Midbrain (tissue), 1 donor: ENCODE measurements around the gene SEC61A2.

ENCODE experiments used
- DNase-seq: peaks from one replicate; lab custom pipeline; 2025; lab: John Stamatoyannopoulos, UW

Gene SEC61A2

DNA sequence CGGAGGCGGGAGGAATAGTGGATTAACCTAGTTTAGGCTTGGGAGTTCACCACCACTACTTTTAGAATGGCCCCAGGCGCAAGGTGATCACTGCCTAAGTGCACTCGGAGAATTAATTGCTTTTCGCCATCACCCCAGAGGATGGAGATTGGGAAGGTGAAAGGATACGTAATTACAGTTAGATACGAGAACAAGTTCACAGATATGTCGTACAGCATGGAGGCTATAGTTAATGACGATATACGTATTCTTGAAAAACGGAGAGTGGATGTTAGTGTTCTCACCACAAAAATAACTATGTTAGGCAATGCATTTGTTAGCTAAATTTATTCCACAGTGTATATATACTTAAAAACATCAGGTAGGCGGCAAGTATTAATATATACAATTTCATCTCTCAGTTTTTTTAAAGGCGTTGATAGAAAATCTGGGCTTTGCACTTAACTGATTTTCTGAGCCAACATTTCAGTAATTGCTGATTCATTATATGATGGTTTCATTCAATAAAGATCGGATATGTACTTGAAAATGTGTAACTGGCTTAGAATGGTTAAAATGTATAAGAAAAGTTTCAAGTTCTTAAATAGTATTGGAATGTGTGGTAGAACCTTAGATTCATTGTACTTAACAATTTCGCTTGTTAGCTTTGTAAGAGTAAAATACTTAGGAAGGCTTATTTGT, 67.2 kb downstream of the SEC61A2 start:
- no peak for DNase-seq

DNA sequence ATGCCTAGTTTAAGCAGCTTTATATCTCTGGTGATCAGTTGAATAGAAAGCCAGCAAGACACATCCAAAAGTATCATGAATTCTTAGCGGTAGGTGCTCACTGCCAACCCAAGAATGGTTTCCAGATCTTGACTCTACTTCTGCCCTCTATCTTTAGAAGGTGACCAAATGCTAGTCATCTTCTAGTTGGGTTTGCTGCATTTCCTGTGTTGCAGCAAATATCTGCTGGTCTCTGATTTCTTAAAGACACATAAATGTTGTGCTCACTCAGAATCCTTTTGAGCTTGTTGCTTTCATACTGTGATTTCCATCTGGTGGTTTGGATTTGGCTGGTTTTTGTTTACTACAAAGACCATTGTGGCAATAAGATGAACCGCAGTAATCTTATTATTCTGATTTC, 68.7 kb downstream of the SEC61A2 start:
- DNase-seq: no peak

DNA sequence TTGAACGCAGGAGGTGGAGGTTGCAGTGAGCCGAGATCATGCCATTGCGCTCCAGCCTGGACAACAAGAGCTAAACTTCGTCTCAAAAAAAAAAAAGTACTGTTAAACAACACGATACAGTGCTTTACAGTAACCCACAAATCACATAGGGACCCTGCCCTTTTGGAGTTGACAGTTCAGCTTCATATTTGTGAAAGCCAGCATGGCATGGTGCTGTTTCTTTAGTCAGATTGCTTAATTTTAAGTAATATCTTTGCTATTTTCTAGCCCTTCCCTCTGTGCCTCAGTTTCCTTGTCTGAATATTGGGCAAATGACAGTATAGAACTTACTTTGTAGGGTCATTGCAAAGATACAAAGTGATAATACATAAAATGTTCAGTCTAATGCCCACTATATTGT, 71.4 kb downstream of the SEC61A2 start:
- no peak for DNase-seq

DNA sequence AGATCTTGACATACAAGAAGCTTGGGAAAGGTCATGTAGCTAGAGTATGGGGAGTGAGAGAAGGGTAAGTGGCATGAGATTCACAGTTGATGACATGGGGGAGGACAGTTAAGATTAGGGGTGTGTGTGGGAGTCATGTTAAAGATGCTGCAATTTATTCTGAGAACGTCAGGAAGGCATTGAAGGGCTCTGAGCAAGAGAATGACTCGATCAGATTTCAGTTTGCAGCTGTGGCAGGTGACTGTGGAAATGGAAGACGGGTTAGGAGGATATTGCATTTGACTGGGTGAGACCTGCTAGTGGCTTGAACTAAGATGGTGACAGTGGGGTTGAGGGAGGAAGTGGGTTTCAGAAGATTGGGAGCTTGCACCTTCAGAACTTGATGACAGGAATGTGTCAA, 72.1 kb downstream of the SEC61A2 start:
- no peak for DNase-seq

DNA sequence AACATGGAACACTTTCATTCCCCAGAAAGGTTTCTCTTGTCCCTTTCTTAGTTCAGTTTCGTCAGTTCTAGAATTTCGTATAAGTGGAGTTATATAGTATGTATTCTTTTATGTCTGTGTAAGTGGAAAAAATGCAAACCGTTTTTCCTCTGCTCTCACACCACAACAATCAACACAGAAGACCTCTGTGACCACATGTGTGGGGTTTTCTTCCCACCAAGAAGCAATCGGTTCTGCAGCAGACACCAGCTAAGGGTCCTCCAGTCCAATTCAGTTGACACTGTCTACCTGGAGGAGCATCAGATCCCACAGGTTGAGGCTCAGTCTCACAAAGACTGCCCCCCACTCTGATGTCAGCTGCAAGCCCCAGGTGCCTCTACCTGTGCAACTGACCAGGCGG, 72.7 kb downstream of the SEC61A2 start:
- DNase-seq: no peak

DNA sequence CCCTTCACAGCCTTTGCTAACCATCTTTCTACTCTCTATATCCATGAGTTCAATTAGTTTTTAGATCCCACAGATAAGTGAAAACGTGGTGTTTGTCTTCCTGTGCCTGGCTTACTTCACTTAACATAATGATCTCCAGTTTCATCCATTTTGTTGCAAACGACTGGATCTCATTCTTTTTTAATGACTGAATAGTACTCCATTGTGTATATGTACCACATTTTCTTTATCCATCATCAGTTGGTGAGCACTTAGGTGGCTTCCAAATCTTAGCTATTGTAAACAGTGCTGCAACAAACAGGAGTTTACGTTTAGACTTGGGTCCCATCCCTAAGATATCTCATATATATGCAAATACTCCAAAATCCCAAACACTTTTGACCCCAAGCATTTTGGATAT, 75.6 kb downstream of the SEC61A2 start:
- no peak for DNase-seq

DNA sequence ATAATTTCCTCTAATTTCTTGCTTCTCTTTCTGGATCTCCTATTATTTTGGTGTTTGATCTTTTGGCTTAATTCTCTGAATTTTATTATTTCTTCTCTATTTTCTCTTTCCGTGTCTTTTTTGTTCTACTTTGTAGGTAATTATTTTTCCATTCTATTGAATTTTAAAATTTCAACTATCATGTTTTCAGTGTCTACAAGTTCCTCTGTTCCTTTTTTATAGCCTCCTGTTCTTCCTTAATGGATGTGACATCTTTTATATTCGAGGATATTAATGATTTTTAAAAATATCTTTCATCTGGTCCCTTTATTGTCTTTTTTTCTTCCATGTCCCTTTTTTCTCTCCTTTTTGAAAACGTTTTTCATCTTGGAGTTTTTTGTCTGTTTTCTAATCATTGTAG, 77.6 kb downstream of the SEC61A2 start:
- DNase-seq: no peak

DNA sequence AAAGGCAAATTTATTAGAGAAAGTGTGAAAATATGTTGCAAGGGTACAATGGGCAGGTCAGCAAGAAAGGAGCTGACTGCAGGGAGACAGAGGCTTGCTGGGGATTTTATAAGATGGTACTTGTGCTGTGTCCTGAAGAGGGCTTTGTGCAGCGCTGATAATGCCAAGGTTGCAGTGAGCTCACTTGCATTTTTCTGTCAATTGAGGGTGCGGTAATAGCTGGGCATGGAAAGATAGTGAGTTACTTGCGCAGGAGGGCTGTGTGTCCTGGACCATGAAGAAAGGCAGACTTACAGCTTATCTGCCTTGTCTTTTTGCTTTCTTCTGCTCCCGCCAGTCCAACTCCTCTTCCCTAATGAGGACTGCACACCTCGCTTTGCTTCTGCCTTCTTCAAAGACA, 79.0 kb downstream of the SEC61A2 start:
- no peak for DNase-seq

DNA sequence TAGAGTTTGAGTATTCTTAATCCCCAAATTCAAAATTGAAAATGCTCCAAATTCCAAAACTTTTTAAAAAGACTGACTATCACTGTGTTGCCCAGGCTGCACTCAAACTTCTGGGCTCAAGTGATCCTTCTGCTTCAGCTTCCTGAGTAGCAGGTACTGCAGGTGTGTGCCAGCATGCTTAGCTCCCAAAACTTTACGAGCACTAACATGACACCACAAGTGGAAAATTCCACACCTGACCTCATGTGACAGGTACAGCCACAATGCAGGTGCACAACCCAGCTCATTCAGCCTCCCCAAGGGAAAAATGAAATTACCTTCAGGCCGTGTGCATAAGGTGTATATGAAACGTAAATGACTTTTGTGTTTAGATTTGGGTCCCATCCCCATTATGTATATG, 83.0 kb downstream of the SEC61A2 start:
- no peak for DNase-seq

DNA sequence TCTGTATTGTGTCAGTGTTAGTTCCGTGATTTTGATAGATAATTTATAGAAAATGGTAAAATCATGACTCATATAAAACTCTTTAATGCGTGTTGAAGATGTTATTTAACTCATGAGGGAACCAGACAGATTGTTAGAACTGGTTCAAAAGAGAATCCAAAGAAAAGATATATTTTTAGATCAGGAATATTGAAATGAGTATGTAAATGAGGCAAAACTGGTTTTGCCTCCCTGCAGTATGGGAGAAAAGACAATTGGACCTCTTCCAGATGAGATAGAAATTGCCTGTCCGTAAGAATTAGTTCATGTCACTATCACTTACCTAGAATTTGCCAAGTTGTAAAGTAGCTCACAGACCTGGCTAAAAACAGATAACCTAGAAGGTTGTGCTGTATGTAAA, 84.1 kb downstream of the SEC61A2 start:
- DNase-seq: no peak

DNA sequence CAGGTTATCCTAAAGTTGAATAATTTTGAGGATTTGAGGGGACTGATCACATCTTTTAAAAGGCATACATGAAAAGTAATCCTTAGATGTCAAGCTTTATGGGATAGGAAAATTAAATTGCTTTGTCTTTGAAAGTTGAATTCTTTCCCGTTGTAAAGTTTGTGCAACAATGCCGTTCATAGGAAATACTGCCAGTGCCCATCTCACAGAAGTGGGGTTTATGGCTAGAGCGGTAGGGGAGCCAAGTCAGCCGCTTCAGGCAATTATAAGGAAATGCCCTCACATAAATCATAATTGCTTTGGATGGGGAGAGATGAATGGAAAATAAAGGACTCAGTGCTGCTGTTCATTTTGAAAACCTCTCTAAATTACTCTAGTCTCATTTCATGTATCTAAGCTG, 84.6 kb downstream of the SEC61A2 start:
- DNase-seq: no peak

DNA sequence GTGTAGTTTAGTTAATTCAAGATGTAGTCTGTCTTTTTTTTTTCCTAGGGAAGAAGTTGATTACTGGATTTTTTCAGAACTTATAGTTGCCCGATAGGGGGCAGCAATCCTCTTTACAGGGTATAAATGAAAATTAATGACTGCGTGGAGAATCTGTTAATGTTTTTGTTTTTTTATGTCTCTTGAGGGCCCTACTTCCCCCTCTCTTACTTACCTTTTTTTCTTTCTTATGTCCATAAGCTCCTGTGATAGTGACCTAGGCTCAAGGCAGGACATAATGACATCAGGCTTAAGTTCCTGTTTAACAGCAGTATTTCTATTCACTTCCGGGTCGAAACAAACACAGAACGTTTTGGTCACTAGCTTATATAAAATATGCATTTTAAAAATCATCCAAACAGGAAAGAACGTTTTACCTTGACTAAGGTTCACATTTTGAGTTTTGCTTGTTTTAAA, 85.3 kb downstream of the SEC61A2 start:
- peak; percentile 47 for DNase-seq
